T47D (cell line): ENCODE measurements around the gene FEM1B.

Experiments used
- DNase-seq, 2 experiments: peaks; one replicate each; pipeline versions ENCODE4 v3.0.0 to v3.0.0-alpha.2; 2011 to 2012; ENCODE audit warnings: low read depth in 1 of 2, low spot score in 1 of 2
- JUND ChIP-seq: IDR thresholded peaks from 2 replicates; pipeline ENCODE4 v1.6.1; 2012; ENCODE audit warnings: low read depth
- in situ Hi-C: cut with HindIII; loops from 2 replicates; pipeline ENCODE4 v1.10.0; 2016; ENCODE audit warnings: low sequenced_read_pairs, low pct_unique_long_range_greater_than_20kb

The FEM1B gene

GRCh38 chr15:68330901-68331300 is 53.4 kb downstream of the FEM1B start:
- in situ Hi-C loops = no loop called here
- TF ChIP-seq JUND = no peak
- no peak for DNase-seq

DNA sequence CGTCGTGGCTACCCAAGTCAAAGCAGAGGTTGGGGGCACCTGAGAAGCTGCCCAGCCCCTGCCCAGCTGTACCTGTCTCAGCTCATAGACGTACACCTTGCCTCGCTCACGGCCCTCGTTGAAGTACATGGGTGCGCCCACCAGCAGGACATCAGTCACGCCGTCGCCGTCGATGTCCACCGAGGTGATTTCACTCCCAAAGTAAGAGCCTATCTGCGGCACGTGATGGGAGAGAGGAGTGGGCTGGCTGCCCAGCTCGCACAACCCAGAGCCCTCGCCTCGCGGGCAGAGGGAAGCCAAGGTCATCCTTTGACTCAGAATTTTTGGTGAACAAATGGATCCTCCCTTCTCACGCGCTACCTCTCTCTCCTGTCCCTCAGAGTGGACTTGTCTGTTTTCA is 54.7 kb downstream of the FEM1B start:
- in situ Hi-C loops = no loop called here
- TF ChIP-seq JUND = no peak
- no peak for DNase-seq

GRCh38 chr15:68333775-68334470 is 56.4 kb downstream of the FEM1B start:
- in situ Hi-C loops = no loop called here
- no peak for TF ChIP-seq JUND
- DNase-seq = no peak

- no peak for DNase-seq
- no peak for TF ChIP-seq JUND
- in situ Hi-C loops = no loop called here
Observed at GRCh38 chr15:68334661-68335124, 57.1 kb downstream of the FEM1B start.

DNA sequence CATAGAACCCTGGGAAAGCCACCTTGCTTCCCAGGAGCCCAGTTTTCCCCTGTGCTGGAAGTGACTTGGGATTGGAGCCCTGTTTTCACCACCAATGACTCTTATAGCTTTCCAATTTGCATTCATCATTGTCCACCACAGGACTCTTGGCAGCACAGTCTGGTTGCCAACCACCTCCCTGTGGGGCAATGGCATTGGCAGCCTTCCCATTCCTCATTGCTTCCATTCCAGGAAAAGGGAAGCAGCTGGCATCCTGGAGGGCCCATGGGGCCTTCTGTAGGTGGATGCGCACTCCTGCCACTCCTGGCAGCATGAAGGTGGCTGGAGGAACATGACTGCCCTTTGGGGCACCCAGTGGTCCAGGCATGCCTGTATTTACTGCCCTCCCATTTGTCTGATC is 57.7 kb downstream of the FEM1B start:
- peak in 1 of 2 experiments; percentile 19 for DNase-seq
- TF ChIP-seq JUND = no peak
- in situ Hi-C loops = no loop called here

GRCh38 chr15:68335655-68336054 is 58.1 kb downstream of the FEM1B start:
- no peak for DNase-seq
- in situ Hi-C loops = no loop called here
- TF ChIP-seq JUND = no peak

GRCh38 chr15:68336516-68336915 is 59.0 kb downstream of the FEM1B start:
- no peak for DNase-seq
- TF ChIP-seq JUND = no peak
- in situ Hi-C loops = no loop called here

- no peak for TF ChIP-seq JUND
- in situ Hi-C loops = no loop called here
- no peak for DNase-seq
Observed at GRCh38 chr15:68337826-68338225, 60.3 kb downstream of the FEM1B start.

- TF ChIP-seq JUND = no peak
- no peak for DNase-seq
- in situ Hi-C loops = no loop called here
Observed at GRCh38 chr15:68339481-68339880, 61.9 kb downstream of the FEM1B start.

GRCh38 chr15:68340726-68341671 is 63.5 kb downstream of the FEM1B start:
- TF ChIP-seq JUND = no peak
- in situ Hi-C loops = no loop called here
- DNase-seq = no peak

DNA sequence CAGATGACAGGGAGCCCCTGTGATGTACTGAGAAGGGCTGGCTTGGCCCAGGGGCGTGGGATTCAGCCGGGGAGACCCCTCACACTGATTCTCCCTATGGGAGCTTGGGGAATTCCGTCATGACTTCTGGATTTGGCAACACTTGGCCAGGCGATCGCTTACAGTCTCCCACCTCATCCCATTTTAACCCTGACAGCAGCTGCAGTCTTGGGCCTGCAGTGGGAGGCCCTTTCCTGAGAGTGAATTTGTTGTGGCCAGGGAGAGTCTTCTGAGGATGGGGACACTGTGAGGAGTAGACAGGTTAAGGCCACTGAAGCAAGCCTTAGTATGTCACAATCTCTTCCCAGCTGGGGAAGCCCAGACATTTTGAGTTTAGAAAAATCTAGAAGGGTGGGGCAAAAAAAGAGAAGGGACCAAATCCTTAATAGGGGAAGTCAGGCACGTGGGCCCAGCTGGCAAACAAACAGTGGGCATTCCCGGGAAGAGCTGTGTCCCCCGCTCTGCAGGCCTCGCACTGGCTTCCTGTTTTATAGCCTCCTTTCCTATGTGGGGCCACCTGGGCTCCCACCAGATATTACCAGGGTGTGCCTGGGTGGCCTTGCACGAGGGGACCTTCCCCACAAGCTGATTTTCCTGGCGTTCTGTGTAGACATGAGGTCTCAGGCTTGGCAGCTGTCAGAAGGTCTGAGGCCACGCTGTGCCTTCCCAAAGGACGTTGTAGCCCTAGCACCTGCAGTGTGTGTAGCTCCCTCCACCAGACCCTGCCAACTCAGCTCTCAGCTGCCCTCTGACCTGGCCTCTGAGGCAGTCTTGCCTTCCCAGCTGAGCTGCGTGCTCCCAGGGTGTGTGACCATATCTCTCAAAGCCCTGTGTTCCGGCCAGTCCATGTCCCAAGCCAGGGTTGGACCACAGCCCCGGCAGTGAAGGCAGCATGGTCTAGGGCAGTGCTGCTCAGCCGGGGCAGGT is 64.5 kb downstream of the FEM1B start:
- no peak for DNase-seq
- TF ChIP-seq JUND = no peak
- in situ Hi-C loops = no loop called here

GRCh38 chr15:68343579-68344225 is 66.2 kb downstream of the FEM1B start:
- in situ Hi-C loops = no loop called here
- no peak for TF ChIP-seq JUND
- DNase-seq = no peak
